Ascending aorta (tissue), 2 donors: ENCODE measurements around the gene CCDC178. TPM values are rescaled to one million over a fixed set of nuclear protein-coding genes. Genes with fewer than 3 reads are reported as not detected.

Source experiments
- DNase-seq, 2 donors: peaks; one replicate each; pipeline ENCODE4 v3.0.0-alpha.2; 2019; ENCODE audit warnings: low spot score in 2 of 2
- H3K27ac ChIP-seq, 2 donors: fragments of 200-600 bp; sonication (generic); one replicate each; pipeline ENCODE4 v1.5.1; 2016 to 2017; ENCODE audit warnings: mild to moderate bottlenecking in 1 of 2
- H3K27me3 ChIP-seq: fragments of 200-600 bp; sonication (generic); one replicate; pipeline ENCODE4 v1.5.1; 2017
- H3K36me3 ChIP-seq, 2 donors: fragments of 200-600 bp; sonication (generic); one replicate each; pipeline ENCODE4 v1.5.1; 2016
- H3K4me1 ChIP-seq, 2 donors: fragments of 200-600 bp; sonication (generic); one replicate each; pipeline ENCODE4 v1.5.1; 2016 to 2017; ENCODE audit warnings: mild to moderate bottlenecking in 1 of 2
- H3K4me3 ChIP-seq, 2 donors: fragments of 200-600 bp; sonication (generic); one replicate each; pipeline ENCODE4 v1.5.1; 2016 to 2017; ENCODE audit warnings: mild to moderate bottlenecking in 1 of 2
- H3K9me3 ChIP-seq, 2 donors: fragments of 200-600 bp; sonication (generic); one replicate each; pipeline ENCODE4 v1.5.1; 2016
- CTCF ChIP-seq, 3 experiments: fragments of 200-600 bp in 2 of 3; fragments of 450-650 bp in 1 of 3; sonication (generic) in 2 of 3; IDR thresholded peaks; one replicate each; pipeline ENCODE4 v1.5.1; 2016 to 2019; ENCODE audit warnings: antibody characterized with exemption in 3 of 3, mild to moderate bottlenecking in 1 of 3, moderate library complexity in 1 of 3
- intact Hi-C: fragments of 100-400 bp; cut with DNase I; formaldehyde crosslinking; loops from one replicate; pipeline ENCODE4 v1.15.1; 2023
- total RNA-seq: library from RNA; depleted of rRNA; stranded (reverse); fragments of >200 nt; gene quantifications from one replicate; pipeline ENCODE4 v1.1.0, GENCODE V29; 2016

CCDC178 gene
- total RNA-seq, 1 donor from 2014 or later, result not detected

DNA sequence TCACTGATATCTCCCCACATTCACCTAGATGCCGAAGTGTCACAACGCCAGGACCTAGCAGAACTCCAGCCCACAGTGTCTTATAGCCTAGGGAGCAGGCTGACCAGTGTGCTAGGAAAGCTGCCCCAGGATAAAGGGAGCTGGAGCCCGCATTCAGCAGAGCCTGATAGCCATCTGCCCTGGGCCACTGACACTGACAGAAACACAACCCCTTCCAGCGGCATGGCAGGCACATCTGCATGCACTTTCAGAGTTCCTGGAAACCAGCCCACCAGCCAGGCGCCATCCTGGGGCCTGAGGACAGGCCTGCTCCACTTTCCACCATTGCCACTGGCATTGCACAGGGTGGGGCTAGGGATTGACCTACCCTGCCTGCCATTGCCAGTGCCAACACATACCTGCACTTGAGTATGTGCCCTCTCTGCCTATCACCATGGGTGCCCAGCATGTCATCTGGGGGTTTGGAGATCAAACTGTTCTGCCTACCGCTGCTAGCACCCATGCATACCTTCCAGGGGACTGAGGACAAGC, 377.6 kb downstream of the CCDC178 start:
- intact Hi-C loops, result no loop called here
- no peak overlapping the region for H3K4me3 ChIP-seq
- no peaks in the 10 kb centered on the region for H3K27me3 ChIP-seq
- DNase-seq, result no peak
- H3K4me1 ChIP-seq, result no peaks in the 10 kb centered on the region
- no peaks in the 10 kb centered on the region for H3K9me3 ChIP-seq
- TF ChIP-seq CTCF (IDR thresholded peaks at IDR 0.05), result no peak
- no peak overlapping the region for H3K27ac ChIP-seq
- H3K36me3 ChIP-seq, result no peaks in the 10 kb centered on the region

DNA sequence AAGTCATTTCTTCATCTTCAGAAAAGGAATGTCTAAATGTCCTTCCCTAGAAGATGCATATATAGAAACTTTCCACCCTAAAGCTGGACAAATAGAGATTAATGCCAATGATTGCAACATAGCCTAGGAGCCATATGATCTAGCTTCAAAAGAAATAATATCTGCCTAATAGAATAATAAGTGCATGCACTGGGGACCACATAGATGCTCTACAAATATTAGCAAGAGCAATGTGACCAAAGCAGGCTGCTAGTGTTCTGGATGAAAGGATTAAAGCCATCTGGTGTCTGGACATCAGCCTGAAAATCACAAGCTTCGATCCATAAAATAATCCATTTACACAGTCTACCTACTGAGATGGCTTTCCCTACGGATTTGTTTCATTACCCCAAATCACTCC, 387.6 kb downstream of the CCDC178 start:
- Histone ChIP-seq H3K4me3 (no peak overlapping the region), H3K9me3 (no peaks in the 10 kb centered on the region), H3K4me1 (no peaks in the 10 kb centered on the region), H3K27ac (no peak overlapping the region), H3K36me3 (no peaks in the 10 kb centered on the region), H3K27me3 (no peaks in the 10 kb centered on the region)
- intact Hi-C loops, result no loop called here
- no peak for TF ChIP-seq CTCF (IDR thresholded peaks at IDR 0.05)
- DNase-seq, result no peak

DNA sequence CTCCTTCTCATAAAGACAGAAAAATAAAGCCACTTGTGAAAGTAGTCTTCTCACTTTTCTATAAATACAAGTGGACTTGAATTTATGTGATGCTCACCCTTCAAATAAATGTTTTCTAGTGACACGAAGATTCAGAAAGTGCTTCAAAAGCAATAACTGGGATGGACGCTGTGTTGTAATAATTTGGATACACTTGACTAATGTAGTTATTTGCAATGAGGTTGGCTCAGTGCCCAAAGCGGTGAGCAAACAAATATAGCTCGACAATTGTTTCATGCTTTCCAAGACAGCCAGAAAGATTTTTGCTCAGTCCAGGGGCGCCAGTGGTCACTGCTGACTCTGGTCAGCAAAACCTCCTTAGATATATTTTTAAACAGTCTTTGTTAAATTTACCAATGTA, 389.1 kb downstream of the CCDC178 start:
- no peaks in the 10 kb centered on the region for H3K27me3 ChIP-seq
- no peak for DNase-seq
- H3K4me3 ChIP-seq, result no peak overlapping the region
- no peak for TF ChIP-seq CTCF (IDR thresholded peaks at IDR 0.05)
- H3K9me3 ChIP-seq, result no peaks in the 10 kb centered on the region
- H3K36me3 ChIP-seq, result no peaks in the 10 kb centered on the region
- H3K27ac ChIP-seq, result no peak overlapping the region
- no peaks in the 10 kb centered on the region for H3K4me1 ChIP-seq
- intact Hi-C loops, result no loop called here

DNA sequence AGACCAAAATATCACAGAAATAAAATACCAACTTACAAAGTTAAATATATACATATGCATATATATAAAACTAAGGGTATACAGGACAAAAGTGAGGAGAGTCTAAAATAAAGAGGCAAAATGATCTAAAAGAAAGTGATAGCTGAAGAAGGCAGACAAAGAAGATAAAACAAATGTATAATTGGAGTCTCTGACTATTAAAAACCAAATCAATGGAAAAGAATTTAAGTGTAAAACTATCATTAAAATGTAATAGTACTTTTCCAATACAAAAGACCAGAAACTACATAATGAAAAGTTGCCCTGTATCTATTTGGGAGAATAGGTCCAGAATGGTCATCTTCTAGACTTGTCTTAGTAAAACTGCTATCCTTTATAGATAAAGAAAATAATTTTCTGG, 400.3 kb downstream of the CCDC178 start:
- Histone ChIP-seq H3K36me3 (no peaks in the 10 kb centered on the region), H3K27me3 (no peaks in the 10 kb centered on the region), H3K4me3 (no peak overlapping the region), H3K9me3 (no peaks in the 10 kb centered on the region), H3K27ac (no peak overlapping the region), H3K4me1 (no peaks in the 10 kb centered on the region)
- TF ChIP-seq CTCF (IDR thresholded peaks at IDR 0.05), result no peak
- DNase-seq, result no peak
- intact Hi-C loops, result no loop called here

DNA sequence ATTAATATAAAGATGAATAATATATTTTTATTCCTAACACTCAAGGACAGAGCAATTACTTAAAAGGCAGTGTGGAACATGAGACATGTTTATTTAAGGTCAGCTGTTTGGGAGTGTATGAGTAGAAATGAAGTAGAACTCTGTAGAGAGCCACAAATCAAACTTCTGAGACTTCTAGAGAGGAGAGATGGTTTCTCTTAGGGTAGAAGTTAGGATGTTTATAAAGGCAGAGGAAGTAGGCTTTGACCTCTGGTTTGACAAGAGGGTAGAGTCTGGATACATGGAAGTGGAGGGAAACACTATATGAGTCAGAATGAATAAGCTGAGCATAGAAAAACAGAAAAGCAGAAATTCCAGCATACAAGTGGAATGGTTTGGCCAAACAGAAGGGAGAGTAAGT, 405.6 kb downstream of the CCDC178 start:
- DNase-seq, result no peak
- no peaks in the 10 kb centered on the region for H3K36me3 ChIP-seq
- H3K4me1 ChIP-seq, result no peaks in the 10 kb centered on the region
- no peak for TF ChIP-seq CTCF (IDR thresholded peaks at IDR 0.05)
- no peaks in the 10 kb centered on the region for H3K9me3 ChIP-seq
- H3K4me3 ChIP-seq, result no peak overlapping the region
- intact Hi-C loops, result no loop called here
- H3K27me3 ChIP-seq, result no peaks in the 10 kb centered on the region
- no peak overlapping the region for H3K27ac ChIP-seq

- Histone ChIP-seq H3K27ac (no peak overlapping the region), H3K36me3 (no peaks in the 10 kb centered on the region), H3K27me3 (no peaks in the 10 kb centered on the region), H3K9me3 (no peaks in the 10 kb centered on the region), H3K4me3 (no peak overlapping the region), H3K4me1 (no peaks in the 10 kb centered on the region)
- intact Hi-C loops, result no loop called here
- TF ChIP-seq CTCF (IDR thresholded peaks at IDR 0.05), result no peak
- DNase-seq, result no peak
Measured at GRCh38 chr18:33034212-33034611, 406.3 kb downstream of the CCDC178 start.
